ENCODE results near the gene DZIP1L. TPM values are rescaled to one million over a fixed set of nuclear protein-coding genes. Genes with fewer than 3 reads are reported as not detected.

Gene DZIP1L
- total RNA-seq, 1 experiment from 2014 or later, result 16.5 TPM

GRCh38 chr3:138034918-138035317 lies 80.5 kb downstream of the DZIP1L start:
- no peak for DNase-seq
- Mint-ChIP-seq H3K4me3 (ENCODE audit: low read depth, unreplicated experiment) (no peak overlapping the region), H3K4me1 (ENCODE audit: low read depth, unreplicated experiment) (no peaks in the 10 kb centered on the region), H3K36me3 (ENCODE audit: insufficient read depth, unreplicated experiment) (no peaks in the 10 kb centered on the region), H3K27ac (ENCODE audit: unreplicated experiment) (no peak overlapping the region), H3K27me3 (ENCODE audit: unreplicated experiment) (no peaks in the 10 kb centered on the region), H3K9me3 (ENCODE audit: low read depth, unreplicated experiment) (no peaks in the 10 kb centered on the region)
- intact Hi-C loops (cut with micrococcal nuclease; ENCODE audit: unreplicated experiment), result no loop called here
- TF ChIP-seq CTCF (IDR thresholded peaks at IDR 0.05; ENCODE audit: unreplicated experiment), result no peak
- CTCF ChIA-PET, result interaction anchor here (0.6 kb wide), 1 partner anchor 66 kb away, joined by 3 read pairs; no protein-coding TSS in a partner anchor
- no TSS peak for BruUV-seq (replicated peaks)

GRCh38 chr3:138033202-138033691 lies 82.2 kb downstream of the DZIP1L start:
- Mint-ChIP-seq H3K4me3 (ENCODE audit: low read depth, unreplicated experiment) (no peak overlapping the region), H3K27ac (ENCODE audit: unreplicated experiment) (no peak overlapping the region), H3K27me3 (ENCODE audit: unreplicated experiment) (no peaks in the 10 kb centered on the region), H3K36me3 (ENCODE audit: insufficient read depth, unreplicated experiment) (no peaks in the 10 kb centered on the region), H3K4me1 (ENCODE audit: low read depth, unreplicated experiment) (no peaks in the 10 kb centered on the region), H3K9me3 (ENCODE audit: low read depth, unreplicated experiment) (no peaks in the 10 kb centered on the region)
- CTCF ChIA-PET, result interaction anchor here (1.2 kb wide), 1 partner anchor 23 kb away, joined by 3 read pairs; the partner anchor contains the start of gene CLDN18
- TF ChIP-seq CTCF (IDR thresholded peaks at IDR 0.05; ENCODE audit: unreplicated experiment), result no peak
- DNase-seq, result no peak
- no TSS peak for BruUV-seq (replicated peaks)
- intact Hi-C loops (cut with micrococcal nuclease; ENCODE audit: unreplicated experiment), result no loop called here

- intact Hi-C loops (cut with micrococcal nuclease; ENCODE audit: unreplicated experiment), result no loop called here
- no TSS peak for BruUV-seq (replicated peaks)
- no peak for DNase-seq
- Mint-ChIP-seq H3K27me3 (ENCODE audit: unreplicated experiment) (no peaks in the 10 kb centered on the region), H3K9me3 (ENCODE audit: low read depth, unreplicated experiment) (no peaks in the 10 kb centered on the region), H3K27ac (ENCODE audit: unreplicated experiment) (no peak overlapping the region), H3K4me3 (ENCODE audit: low read depth, unreplicated experiment) (no peak overlapping the region), H3K4me1 (ENCODE audit: low read depth, unreplicated experiment) (no peaks in the 10 kb centered on the region), H3K36me3 (ENCODE audit: insufficient read depth, unreplicated experiment) (no peaks in the 10 kb centered on the region)
- no peak for TF ChIP-seq CTCF (IDR thresholded peaks at IDR 0.05; ENCODE audit: unreplicated experiment)
- CTCF ChIA-PET, result interaction anchor here (1.2 kb wide), 1 partner anchor 22 kb away, joined by 3 read pairs; the partner anchor contains the start of gene CLDN18
Observed at GRCh38 chr3:138032567-138032966, 82.8 kb downstream of the DZIP1L start.

- no peak for DNase-seq
- TF ChIP-seq CTCF (IDR thresholded peaks at IDR 0.05; ENCODE audit: unreplicated experiment), result no peak
- Mint-ChIP-seq H3K4me1 (ENCODE audit: low read depth, unreplicated experiment) (no peaks in the 10 kb centered on the region), H3K9me3 (ENCODE audit: low read depth, unreplicated experiment) (no peaks in the 10 kb centered on the region), H3K36me3 (ENCODE audit: insufficient read depth, unreplicated experiment) (no peaks in the 10 kb centered on the region), H3K27ac (ENCODE audit: unreplicated experiment) (no peak overlapping the region), H3K4me3 (ENCODE audit: low read depth, unreplicated experiment) (no peak overlapping the region), H3K27me3 (ENCODE audit: unreplicated experiment) (no peaks in the 10 kb centered on the region)
- intact Hi-C loops (cut with micrococcal nuclease; ENCODE audit: unreplicated experiment), result no loop called here
- CTCF ChIA-PET, result interaction anchor here (1.1 kb wide), 1 partner anchor 23 kb away, joined by 3 read pairs; no protein-coding TSS in a partner anchor
- no TSS peak for BruUV-seq (replicated peaks)
Observed at GRCh38 chr3:138031536-138031935, 83.9 kb downstream of the DZIP1L start.

Data from Calu3 (cell line).